Activated naive CD8-positive, alpha-beta T cell treated with anti-CD3 and anti-CD28 coated beads, Interleukin-2, amount 10 ng/mL, durations not matched to agents 7 days and 5 days (primary cell): ENCODE results near the gene WLS. TPM values are rescaled to one million over a fixed set of nuclear protein-coding genes. Genes with fewer than 3 reads are reported as not detected.

Experiments used
- ATAC-seq: fragments of 150-1000 bp; cut with Tn5 transposase; one replicate; pipeline ENCODE4 v1.10.0; 2021; ENCODE audit warnings: low read depth, moderate library complexity
- POLR2A ChIA-PET: fragments of 350-600 bp; sonication (Branson Sonifier 250); formaldehyde crosslinking; loops from one replicate; lab custom pipeline; 2021; ENCODE audit warnings: antibody characterized with exemption; lab: Charles Lee
- DNase-seq: peaks from one replicate; pipeline ENCODE4 v3.0.0; 2021
- H3K27ac Mint-ChIP-seq: one replicate; pipeline ENCODE4 v1.8.0; 2022; ENCODE audit warnings: mild to moderate bottlenecking, mixed read lengths
- H3K27me3 Mint-ChIP-seq: one replicate; pipeline ENCODE4 v1.8.0; 2022; ENCODE audit warnings: mild to moderate bottlenecking, moderate library complexity, mixed read lengths
- H3K36me3 Mint-ChIP-seq: one replicate; pipeline ENCODE4 v1.8.0; 2021; ENCODE audit warnings: mild to moderate bottlenecking, mixed read lengths
- H3K4me1 Mint-ChIP-seq: one replicate; pipeline ENCODE4 v1.8.0; 2021; ENCODE audit warnings: mixed read lengths
- H3K4me3 Mint-ChIP-seq: one replicate; pipeline ENCODE4 v1.8.0; 2022; ENCODE audit warnings: mild to moderate bottlenecking, moderate library complexity, mixed read lengths
- H3K9me3 Mint-ChIP-seq: one replicate; pipeline ENCODE4 v1.8.0; 2021; ENCODE audit warnings: mixed read lengths
- total RNA-seq, 2 experiments: library from RNA; stranded (reverse); gene quantifications; one replicate each; pipeline ENCODE4 v1.2.3, GENCODE V29; 2021

Gene WLS
- total RNA-seq, 2 experiments from 2014 or later, result not detected

DNA sequence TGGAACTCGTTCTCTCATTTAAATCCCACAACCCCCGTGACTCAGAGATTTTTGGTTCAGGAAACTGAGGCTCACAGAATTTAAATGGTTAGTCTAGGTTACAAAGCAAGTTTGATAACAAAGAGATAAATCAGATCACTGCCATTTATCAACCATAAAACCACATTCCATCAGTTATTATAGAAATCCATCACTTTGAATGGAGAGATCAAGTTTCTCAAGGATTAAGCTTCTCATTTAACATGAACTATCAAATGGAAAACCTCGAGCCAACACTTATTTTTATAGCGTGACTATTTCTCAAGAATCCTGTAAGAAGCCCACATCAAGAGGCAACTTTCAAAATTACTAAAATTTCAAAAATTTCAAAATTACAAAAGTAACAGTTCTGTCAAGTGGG lies 11.9 kb downstream of the WLS start:
- ATAC-seq (no peak), DNase-seq (no peak)
- POLR2A ChIA-PET, result no interaction called here
- Mint-ChIP-seq H3K27me3 (no peaks in the 10 kb centered on the region), H3K4me3 (no peak overlapping the region), H3K36me3 (no peaks in the 10 kb centered on the region), H3K9me3 (no peaks in the 10 kb centered on the region), H3K4me1 (no peaks in the 10 kb centered on the region), H3K27ac (no peak overlapping the region)

GRCh38 chr1:68218490-68218889 lies 13.8 kb downstream of the WLS start:
- ATAC-seq, result no peak

DNA sequence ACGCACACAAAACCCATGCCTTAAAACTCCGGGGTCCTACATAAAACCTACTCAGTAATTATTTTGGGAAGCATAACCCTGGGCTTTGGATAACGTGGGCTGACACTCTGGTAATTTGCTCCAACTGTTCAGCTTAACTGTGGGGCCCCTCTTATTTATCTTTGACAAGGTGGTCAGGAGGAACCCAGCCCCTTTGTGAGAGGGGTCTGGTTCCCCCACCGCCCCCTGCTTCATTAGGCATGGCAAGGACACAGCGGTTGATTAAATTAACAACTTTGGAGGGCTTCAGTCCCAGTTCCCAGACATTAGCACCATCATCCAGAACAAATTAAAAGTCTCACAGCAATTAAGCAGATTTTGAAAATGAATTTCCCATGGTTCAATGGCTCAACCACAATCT lies 14.7 kb downstream of the WLS start:
- no peaks in the 10 kb centered on the region for H3K36me3 Mint-ChIP-seq
- ATAC-seq, result no peak

More at GRCh38 chr1:68218490-68218889, 13.8 kb downstream of the WLS start:
- no peaks in the 10 kb centered on the region for H3K27me3 Mint-ChIP-seq
- no peak for DNase-seq
- no peaks in the 10 kb centered on the region for H3K4me1 Mint-ChIP-seq
- no peaks in the 10 kb centered on the region for H3K9me3 Mint-ChIP-seq
- H3K36me3 Mint-ChIP-seq, result no peaks in the 10 kb centered on the region
- no peak overlapping the region for H3K27ac Mint-ChIP-seq
- H3K4me3 Mint-ChIP-seq, result no peak overlapping the region
- POLR2A ChIA-PET, result no interaction called here

GRCh38 chr1:68217060-68217554 lies 15.2 kb downstream of the WLS start:
- Mint-ChIP-seq H3K36me3 (no peaks in the 10 kb centered on the region), H3K9me3 (no peaks in the 10 kb centered on the region), H3K4me3 (no peak overlapping the region), H3K27me3 (no peaks in the 10 kb centered on the region), H3K27ac (no peak overlapping the region), H3K4me1 (no peaks in the 10 kb centered on the region)
- POLR2A ChIA-PET, result no interaction called here
- ATAC-seq (no peak), DNase-seq (no peak)

More for the DNA sequence above, 14.7 kb downstream of the WLS start:
- no peaks in the 10 kb centered on the region for H3K4me1 Mint-ChIP-seq
- no peak for DNase-seq
- no peak overlapping the region for H3K4me3 Mint-ChIP-seq
- H3K27ac Mint-ChIP-seq, result no peak overlapping the region
- no peaks in the 10 kb centered on the region for H3K27me3 Mint-ChIP-seq
- POLR2A ChIA-PET, result no interaction called here
- H3K9me3 Mint-ChIP-seq, result no peaks in the 10 kb centered on the region

DNA sequence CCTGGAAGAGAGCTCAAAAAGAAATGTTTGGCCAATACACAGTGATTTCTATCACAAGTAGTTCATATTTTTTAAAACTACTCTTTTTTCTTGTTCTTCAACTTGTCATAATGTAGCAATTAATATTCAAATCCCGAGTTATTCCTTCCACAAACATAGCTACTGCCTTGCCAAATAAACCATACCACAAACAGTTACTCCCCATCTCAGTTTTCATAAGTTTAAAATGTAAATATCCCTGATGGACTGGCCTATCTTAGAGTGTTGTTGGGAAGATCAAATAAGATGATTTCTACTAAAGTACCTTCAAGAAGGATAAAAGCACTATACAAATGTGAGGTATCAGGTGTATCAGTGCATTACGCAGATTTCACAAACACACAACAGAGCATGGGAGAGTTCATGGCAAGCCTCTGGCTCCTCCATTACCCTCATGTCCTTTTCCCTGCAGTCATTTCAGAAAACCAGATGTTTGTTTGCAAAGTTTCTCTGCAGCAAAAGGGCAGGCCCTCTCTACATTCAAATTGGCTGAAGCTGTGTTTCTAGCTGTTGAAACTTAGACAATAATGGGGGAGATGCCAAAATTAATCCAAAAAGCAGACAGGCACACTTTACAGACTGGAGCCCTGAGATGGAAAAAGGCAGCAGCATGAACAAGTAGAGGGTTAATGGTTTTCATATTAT lies 16.1 kb downstream of the WLS start:
- Mint-ChIP-seq H3K36me3 (no peaks in the 10 kb centered on the region), H3K27me3 (no peaks in the 10 kb centered on the region), H3K27ac (no peak overlapping the region), H3K4me3 (no peak overlapping the region), H3K4me1 (no peaks in the 10 kb centered on the region), H3K9me3 (no peaks in the 10 kb centered on the region)
- POLR2A ChIA-PET, result no interaction called here
- no peak for ATAC-seq
- no peak for DNase-seq

DNA sequence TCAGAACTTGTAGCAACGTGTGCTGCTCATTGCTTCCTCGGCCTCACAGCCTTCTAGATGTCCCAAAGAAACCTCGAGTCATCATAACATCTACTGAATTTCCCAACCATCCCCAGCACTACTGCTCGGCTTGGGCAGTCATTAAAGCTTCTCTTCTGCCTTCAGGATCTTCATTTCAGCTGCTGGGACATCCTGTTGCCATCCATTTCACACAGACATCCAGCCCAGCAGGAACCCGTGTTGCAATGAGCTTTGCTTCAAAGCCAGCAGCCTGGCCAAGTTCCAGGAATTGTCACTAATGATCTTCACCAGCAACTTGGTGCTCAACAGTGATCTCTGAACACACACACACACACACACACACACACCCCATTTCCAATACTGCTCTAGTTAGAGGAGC lies 18.5 kb downstream of the WLS start:
- H3K36me3 Mint-ChIP-seq, result no peaks in the 10 kb centered on the region
- POLR2A ChIA-PET, result no interaction called here
- no peaks in the 10 kb centered on the region for H3K4me1 Mint-ChIP-seq
- no peaks in the 10 kb centered on the region for H3K27me3 Mint-ChIP-seq
- DNase-seq, result no peak
- H3K9me3 Mint-ChIP-seq, result no peaks in the 10 kb centered on the region
- no peak overlapping the region for H3K27ac Mint-ChIP-seq
- no peak for ATAC-seq
- no peak overlapping the region for H3K4me3 Mint-ChIP-seq

- H3K27ac Mint-ChIP-seq, result no peak overlapping the region
- no peaks in the 10 kb centered on the region for H3K4me1 Mint-ChIP-seq
- H3K36me3 Mint-ChIP-seq, result no peaks in the 10 kb centered on the region
These were observed 20.5 kb downstream of the WLS start for GRCh38 chr1:68211761-68212380.

DNA sequence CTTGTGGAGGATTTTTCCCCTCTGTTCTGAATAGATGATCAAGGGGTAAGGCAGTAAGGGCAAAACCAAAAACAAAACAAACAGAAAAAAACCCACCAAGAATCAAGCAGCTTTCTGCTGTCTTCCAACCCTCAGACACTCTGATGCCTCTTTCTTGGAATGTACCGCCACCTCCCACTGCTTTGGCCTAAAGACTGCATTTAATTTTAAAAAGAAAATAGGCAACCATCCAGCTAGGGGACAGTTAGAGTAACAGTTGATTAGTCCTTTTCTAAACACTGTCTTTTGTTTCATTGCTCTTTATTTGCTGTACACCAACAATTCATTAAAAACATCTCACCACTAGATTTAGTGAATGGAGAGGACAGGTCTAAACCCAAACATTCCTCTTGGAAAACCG lies 21.5 kb downstream of the WLS start:
- Mint-ChIP-seq H3K36me3 (no peaks in the 10 kb centered on the region), H3K27me3 (peaks cover 2% of the 10 kb centered on the region), H3K9me3 (no peaks in the 10 kb centered on the region), H3K4me1 (no peaks in the 10 kb centered on the region), H3K4me3 (no peak overlapping the region), H3K27ac (no peak overlapping the region)
- POLR2A ChIA-PET, result no interaction called here
- DNase-seq, result no peak
- ATAC-seq, result no peak

More at GRCh38 chr1:68211761-68212380, 20.5 kb downstream of the WLS start:
- Mint-ChIP-seq H3K27me3 (peaks cover 2% of the 10 kb centered on the region), H3K9me3 (no peaks in the 10 kb centered on the region), H3K4me3 (no peak overlapping the region)
- ATAC-seq (no peak), DNase-seq (no peak)
- POLR2A ChIA-PET, result no interaction called here

DNA sequence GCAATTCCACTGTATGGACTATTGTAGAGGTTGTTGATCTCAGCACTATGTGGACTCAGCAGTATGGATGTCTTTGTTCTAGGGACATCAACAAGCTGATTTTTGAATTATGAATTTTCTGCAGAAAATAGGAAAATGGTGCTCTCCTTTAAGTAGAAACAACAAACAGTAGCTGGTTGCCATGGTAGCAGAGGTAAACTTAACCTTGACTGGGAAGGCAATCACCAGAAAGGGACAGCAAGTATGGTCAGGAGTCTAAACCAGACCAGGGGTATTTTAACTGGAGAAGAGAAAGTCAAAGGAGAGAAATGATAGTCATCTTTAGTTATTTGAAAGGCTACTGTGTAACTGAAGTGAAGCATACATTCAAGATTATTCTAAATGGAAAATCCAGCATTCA lies 22.3 kb downstream of the WLS start:
- H3K27me3 Mint-ChIP-seq, result peaks cover 2% of the 10 kb centered on the region
- no peaks in the 10 kb centered on the region for H3K4me1 Mint-ChIP-seq
- H3K9me3 Mint-ChIP-seq, result no peaks in the 10 kb centered on the region
- no peak overlapping the region for H3K4me3 Mint-ChIP-seq
- no peak for DNase-seq
- POLR2A ChIA-PET, result no interaction called here
- no peaks in the 10 kb centered on the region for H3K36me3 Mint-ChIP-seq
- no peak overlapping the region for H3K27ac Mint-ChIP-seq
- no peak for ATAC-seq

DNA sequence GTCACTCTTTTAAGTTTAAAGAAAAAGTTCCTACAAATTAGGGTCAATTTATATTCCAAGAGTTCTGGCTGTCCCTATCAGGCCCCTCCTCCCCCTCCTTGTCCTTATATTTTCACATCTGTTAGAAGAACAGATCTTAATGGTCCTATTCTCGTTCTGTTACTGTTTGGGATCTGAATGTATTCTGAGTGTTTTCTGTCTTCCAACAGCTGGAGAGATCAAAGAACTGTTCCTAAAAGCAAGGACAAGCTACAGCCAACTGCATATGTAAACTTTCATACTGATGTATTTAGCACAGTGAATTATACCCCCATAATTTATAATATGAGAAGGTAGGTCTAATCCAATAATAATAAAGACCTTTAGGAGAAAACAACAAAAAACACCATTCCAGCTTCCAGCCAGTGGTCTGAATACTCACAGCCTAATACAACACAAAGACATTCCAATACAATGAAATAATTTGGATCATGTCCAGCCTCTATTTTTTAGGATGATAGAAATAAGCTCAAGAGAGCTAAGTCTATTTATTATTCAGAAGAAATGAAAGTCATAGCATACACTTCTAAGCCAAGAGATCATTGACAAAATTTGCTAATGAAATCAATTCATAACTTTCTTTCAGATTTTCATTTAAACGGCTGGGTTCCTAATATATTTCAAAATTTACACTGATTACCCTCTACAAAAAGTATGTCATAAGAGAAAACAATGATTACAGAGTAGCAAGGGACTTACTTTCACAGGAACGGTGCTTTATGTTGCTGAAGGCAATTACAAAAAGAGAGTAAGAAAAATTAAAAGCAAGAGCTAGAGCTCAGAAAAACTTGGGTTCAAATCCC lies 25.3 kb downstream of the WLS start:
- H3K36me3 Mint-ChIP-seq, result no peaks in the 10 kb centered on the region

GRCh38 chr1:68205794-68206358 lies 26.4 kb downstream of the WLS start:
- Mint-ChIP-seq H3K27ac (no peak overlapping the region), H3K27me3 (peaks cover 2% of the 10 kb centered on the region), H3K4me3 (no peak overlapping the region), H3K4me1 (no peaks in the 10 kb centered on the region), H3K9me3 (no peaks in the 10 kb centered on the region), H3K36me3 (no peaks in the 10 kb centered on the region)
- POLR2A ChIA-PET, result no interaction called here
- DNase-seq, result no peak
- ATAC-seq, result no peak

More for the DNA sequence above, 25.3 kb downstream of the WLS start:
- DNase-seq (no peak), ATAC-seq (no peak)
- H3K4me1 Mint-ChIP-seq, result no peaks in the 10 kb centered on the region
- no peak overlapping the region for H3K27ac Mint-ChIP-seq
- H3K27me3 Mint-ChIP-seq, result peaks cover 2% of the 10 kb centered on the region
- H3K9me3 Mint-ChIP-seq, result no peaks in the 10 kb centered on the region
- POLR2A ChIA-PET, result no interaction called here
- no peak overlapping the region for H3K4me3 Mint-ChIP-seq

DNA sequence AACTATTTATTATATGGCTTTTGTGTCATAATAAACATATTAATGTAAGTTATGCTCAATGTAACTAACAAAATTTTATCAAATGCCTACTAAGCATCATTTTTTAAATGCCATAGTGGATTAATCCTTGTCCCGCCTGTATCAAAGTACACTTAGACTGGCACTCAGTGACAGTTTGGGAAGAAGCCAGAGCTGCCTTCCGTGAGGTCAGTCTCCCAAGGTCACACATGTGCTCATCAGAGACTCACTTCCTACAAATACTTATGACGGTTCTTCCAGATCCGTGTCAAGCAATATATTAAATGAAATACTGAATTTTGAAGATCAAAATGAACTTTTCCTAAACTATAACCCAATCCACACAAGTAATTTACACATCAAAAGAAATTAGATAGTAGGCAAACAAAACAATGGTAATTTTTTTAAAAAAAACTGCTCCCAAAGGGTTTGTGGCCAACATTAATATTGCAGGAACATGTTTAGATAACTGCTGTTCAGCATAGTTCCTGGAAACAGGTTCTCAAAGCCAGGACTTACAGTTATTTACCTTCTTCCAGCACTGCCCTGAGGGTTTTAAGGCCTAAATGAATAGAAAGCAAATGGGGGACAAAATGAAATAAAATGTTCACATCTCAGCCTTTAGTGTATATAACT lies 27.2 kb downstream of the WLS start:
- POLR2A ChIA-PET, result no interaction called here
- H3K4me3 Mint-ChIP-seq, result no peak overlapping the region
- DNase-seq (no peak), ATAC-seq (no peak)
- H3K9me3 Mint-ChIP-seq, result no peaks in the 10 kb centered on the region
- no peaks in the 10 kb centered on the region for H3K4me1 Mint-ChIP-seq
- peaks cover 2% of the 10 kb centered on the region for H3K27me3 Mint-ChIP-seq
- no peak overlapping the region for H3K27ac Mint-ChIP-seq
- H3K36me3 Mint-ChIP-seq, result no peaks in the 10 kb centered on the region

DNA sequence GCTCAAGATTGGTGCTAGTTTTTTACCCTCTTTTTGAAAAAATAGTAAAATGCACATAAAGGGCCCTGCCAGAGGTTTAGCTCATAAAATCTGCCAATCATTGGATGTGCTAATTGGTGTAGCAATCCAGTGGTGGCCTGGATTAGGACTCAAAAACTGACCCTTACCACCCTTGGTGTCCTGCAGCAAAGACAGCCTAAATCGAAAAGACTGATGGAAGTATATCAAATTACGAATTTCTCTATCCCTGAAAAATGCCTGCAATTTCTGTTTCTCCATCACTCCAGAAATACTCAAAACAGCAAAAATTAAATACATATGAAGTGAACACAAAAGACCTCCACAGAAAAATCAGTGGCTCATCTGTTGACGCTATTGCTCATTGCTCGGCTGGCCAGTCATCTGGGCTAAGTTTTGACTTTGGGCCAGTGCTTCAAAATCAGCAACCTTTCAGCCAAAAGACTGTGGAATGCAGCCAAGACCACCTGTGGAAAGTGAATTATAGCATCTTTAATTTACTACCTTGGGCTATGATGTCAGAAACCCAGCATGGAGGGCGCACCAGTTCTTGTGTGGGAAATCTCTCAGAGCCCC lies 30.0 kb downstream of the WLS start:
- no peak for ATAC-seq
- POLR2A ChIA-PET, result no interaction called here
- H3K4me1 Mint-ChIP-seq, result no peaks in the 10 kb centered on the region
- no peak for DNase-seq
- no peak overlapping the region for H3K27ac Mint-ChIP-seq
- no peaks in the 10 kb centered on the region for H3K9me3 Mint-ChIP-seq
- no peaks in the 10 kb centered on the region for H3K27me3 Mint-ChIP-seq
- no peaks in the 10 kb centered on the region for H3K36me3 Mint-ChIP-seq
- H3K4me3 Mint-ChIP-seq, result no peak overlapping the region
